Measurements from ENCODE around the gene CMTR1. TPM values are rescaled to one million over a fixed set of nuclear protein-coding genes. Genes with fewer than 3 reads are reported as not detected.
A peak's percentile ranks its signal among the peaks of the same experiment; 100 is the strongest.
"Not testable (repeated sequence)": the region's sequence is repeated elsewhere in the genome, so short reads cannot be mapped to it uniquely, and the experiment has no call there.

Gene CMTR1
- total and polyA plus RNA-seq, 4 donors = 7.8 to 43.1 (median 32.6) TPM

GRCh38 chr6:37499433-37500293, 66.6 kb downstream of the CMTR1 start, which contains the start of gene CCDC167:
Gene CCDC167, minus strand, starts transcription at chr6:37499893. Its CDS starts 30 bp downstream, at chr6:37499863.
- DNase-seq (peak; percentile 97 to 98), ATAC-seq (ENCODE audit: low FRiP score) (peak; percentile 97)
- H3K4me3 ChIP-seq (ENCODE audit: low read length in 2 of 2) = peak within 1 kb of the TSS; percentile 37 to 48
- no peaks in the 10 kb centered on the region for H3K27me3 ChIP-seq (ENCODE audit: control insufficient read depth in 1 of 2, insufficient read depth in 2 of 2, low read length in 1 of 2)
- intact Hi-C loops (cut with DNase I) = no loop called here
- WGBS, 2 donors = 1% methylated on average over 38 of the region's 38 CpGs
- no peak within 1 kb of the TSS for H3K27ac ChIP-seq (ENCODE audit: low read depth in 1 of 2, low read length in 2 of 2)
- no peaks in the 10 kb centered on the region for H3K4me1 ChIP-seq (ENCODE audit: control insufficient read depth in 1 of 2, insufficient read depth in 2 of 2, low read length in 2 of 2)
- no peaks in the 10 kb centered on the region for H3K36me3 ChIP-seq (ENCODE audit: control insufficient read depth in 1 of 2, insufficient read depth in 2 of 2, low read length in 1 of 2)
- H3K9me3 ChIP-seq (ENCODE audit: control insufficient read depth, low read length) = no peaks in the 10 kb centered on the region

- intact Hi-C loops (cut with DNase I) = no loop called here
- DNase-seq (no peak), ATAC-seq (ENCODE audit: low FRiP score) (no peak)
- Histone ChIP-seq H3K36me3 (ENCODE audit: control insufficient read depth in 1 of 2, insufficient read depth in 2 of 2, low read length in 1 of 2) (no peaks in the 10 kb centered on the region), H3K9me3 (ENCODE audit: control insufficient read depth, low read length) (no peaks in the 10 kb centered on the region), H3K4me1 (ENCODE audit: control insufficient read depth in 1 of 2, insufficient read depth in 2 of 2, low read length in 2 of 2) (no peaks in the 10 kb centered on the region), H3K4me3 (ENCODE audit: low read length in 2 of 2) (peak overlapping the region in 1 of 2 donors; percentile 37), H3K27me3 (ENCODE audit: control insufficient read depth in 1 of 2, insufficient read depth in 2 of 2, low read length in 1 of 2) (no peaks in the 10 kb centered on the region), H3K27ac (ENCODE audit: low read depth in 1 of 2, low read length in 2 of 2) (no peak overlapping the region)
- 72 to 76% methylated on average over 4 of the region's 4 CpGs for WGBS, 2 donors
These were observed 67.2 kb downstream of the CMTR1 start for GRCh38 chr6:37500294-37500608.

- ATAC-seq (ENCODE audit: low FRiP score); H3K4me3 ChIP-seq (ENCODE audit: low read length in 2 of 2); H3K27ac ChIP-seq (ENCODE audit: low read depth in 1 of 2, low read length in 2 of 2); DNase-seq; intact Hi-C loops (cut with DNase I); H3K4me1 ChIP-seq (ENCODE audit: control insufficient read depth in 1 of 2, insufficient read depth in 2 of 2, low read length in 2 of 2); H3K9me3 ChIP-seq (ENCODE audit: control insufficient read depth, low read length); H3K36me3 ChIP-seq (ENCODE audit: control insufficient read depth in 1 of 2, insufficient read depth in 2 of 2, low read length in 1 of 2); H3K27me3 ChIP-seq (ENCODE audit: control insufficient read depth in 1 of 2, insufficient read depth in 2 of 2, low read length in 1 of 2): not testable (repeated sequence)
- WGBS, 2 donors = 95 to 96% methylated on average over 6 of the region's 6 CpGs
These were observed 67.9 kb downstream of the CMTR1 start for GRCh38 chr6:37500904-37501303.

- intact Hi-C loops (cut with DNase I) = no loop called here
- no peaks in the 10 kb centered on the region for H3K9me3 ChIP-seq (ENCODE audit: control insufficient read depth, low read length)
- 83 to 89% methylated on average over 10 of the region's 10 CpGs for WGBS, 2 donors
- ATAC-seq (ENCODE audit: low FRiP score) = no peak
- H3K4me1 ChIP-seq (ENCODE audit: control insufficient read depth in 1 of 2, insufficient read depth in 2 of 2, low read length in 2 of 2) = no peaks in the 10 kb centered on the region
- H3K36me3 ChIP-seq (ENCODE audit: control insufficient read depth in 1 of 2, insufficient read depth in 2 of 2, low read length in 1 of 2) = no peaks in the 10 kb centered on the region
- no peaks in the 10 kb centered on the region for H3K27me3 ChIP-seq (ENCODE audit: control insufficient read depth in 1 of 2, insufficient read depth in 2 of 2, low read length in 1 of 2)
- peak in 1 of 2 donors; percentile 31 for DNase-seq
- no peak overlapping the region for H3K4me3 ChIP-seq (ENCODE audit: low read length in 2 of 2)
- no peak overlapping the region for H3K27ac ChIP-seq (ENCODE audit: low read depth in 1 of 2, low read length in 2 of 2)
These were observed 68.8 kb downstream of the CMTR1 start for GRCh38 chr6:37501632-37502491.

GRCh38 chr6:37502703-37503291, 69.8 kb downstream of the CMTR1 start:
- Histone ChIP-seq H3K36me3 (ENCODE audit: control insufficient read depth in 1 of 2, insufficient read depth in 2 of 2, low read length in 1 of 2) (no peaks in the 10 kb centered on the region), H3K27me3 (ENCODE audit: control insufficient read depth in 1 of 2, insufficient read depth in 2 of 2, low read length in 1 of 2) (no peaks in the 10 kb centered on the region), H3K27ac (ENCODE audit: low read depth in 1 of 2, low read length in 2 of 2) (no peak overlapping the region), H3K9me3 (ENCODE audit: control insufficient read depth, low read length) (no peaks in the 10 kb centered on the region), H3K4me3 (ENCODE audit: low read length in 2 of 2) (no peak overlapping the region), H3K4me1 (ENCODE audit: control insufficient read depth in 1 of 2, insufficient read depth in 2 of 2, low read length in 2 of 2) (no peaks in the 10 kb centered on the region)
- intact Hi-C loops (cut with DNase I) = no loop called here
- 79 to 87% methylated on average over 7 of the region's 7 CpGs for WGBS, 2 donors
- DNase-seq = no peak
- ATAC-seq (ENCODE audit: low FRiP score) = no peak

GRCh38 chr6:37503309-37503965, 70.4 kb downstream of the CMTR1 start:
- no peak for DNase-seq
- no peaks in the 10 kb centered on the region for H3K27me3 ChIP-seq (ENCODE audit: control insufficient read depth in 1 of 2, insufficient read depth in 2 of 2, low read length in 1 of 2)
- intact Hi-C loops (cut with DNase I) = no loop called here
- H3K27ac ChIP-seq (ENCODE audit: low read depth in 1 of 2, low read length in 2 of 2) = no peak overlapping the region
- H3K36me3 ChIP-seq (ENCODE audit: control insufficient read depth in 1 of 2, insufficient read depth in 2 of 2, low read length in 1 of 2) = no peaks in the 10 kb centered on the region
- WGBS, 2 donors = 76% methylated on average over 7 of the region's 7 CpGs
- H3K4me3 ChIP-seq (ENCODE audit: low read length in 2 of 2) = no peak overlapping the region
- no peak for ATAC-seq (ENCODE audit: low FRiP score)
- H3K9me3 ChIP-seq (ENCODE audit: control insufficient read depth, low read length) = no peaks in the 10 kb centered on the region
- no peaks in the 10 kb centered on the region for H3K4me1 ChIP-seq (ENCODE audit: control insufficient read depth in 1 of 2, insufficient read depth in 2 of 2, low read length in 2 of 2)

GRCh38 chr6:37504024-37504423, 71.0 kb downstream of the CMTR1 start:
- no peak overlapping the region for H3K27ac ChIP-seq (ENCODE audit: low read depth in 1 of 2, low read length in 2 of 2)
- H3K27me3 ChIP-seq (ENCODE audit: control insufficient read depth in 1 of 2, insufficient read depth in 2 of 2, low read length in 1 of 2) = no peaks in the 10 kb centered on the region
- H3K4me3 ChIP-seq (ENCODE audit: low read length in 2 of 2) = no peak overlapping the region
- 41 to 62% methylated on average over 2 of the region's 2 CpGs for WGBS, 2 donors
- no peaks in the 10 kb centered on the region for H3K9me3 ChIP-seq (ENCODE audit: control insufficient read depth, low read length)
- no peak for ATAC-seq (ENCODE audit: low FRiP score)
- intact Hi-C loops (cut with DNase I) = no loop called here
- DNase-seq = no peak
- H3K4me1 ChIP-seq (ENCODE audit: control insufficient read depth in 1 of 2, insufficient read depth in 2 of 2, low read length in 2 of 2) = no peaks in the 10 kb centered on the region
- no peaks in the 10 kb centered on the region for H3K36me3 ChIP-seq (ENCODE audit: control insufficient read depth in 1 of 2, insufficient read depth in 2 of 2, low read length in 1 of 2)

GRCh38 chr6:37506479-37506878, 73.5 kb downstream of the CMTR1 start:
- 80 to 95% methylated on average over 4 of the region's 4 CpGs for WGBS, 2 donors

More at GRCh38 chr6:37506479-37506878, 73.5 kb downstream of the CMTR1 start:
- Histone ChIP-seq H3K27me3 (ENCODE audit: control insufficient read depth in 1 of 2, insufficient read depth in 2 of 2, low read length in 1 of 2) (no peaks in the 10 kb centered on the region), H3K4me1 (ENCODE audit: control insufficient read depth in 1 of 2, insufficient read depth in 2 of 2, low read length in 2 of 2) (no peaks in the 10 kb centered on the region), H3K36me3 (ENCODE audit: control insufficient read depth in 1 of 2, insufficient read depth in 2 of 2, low read length in 1 of 2) (no peaks in the 10 kb centered on the region), H3K27ac (ENCODE audit: low read depth in 1 of 2, low read length in 2 of 2) (no peak overlapping the region), H3K4me3 (ENCODE audit: low read length in 2 of 2) (no peak overlapping the region), H3K9me3 (ENCODE audit: control insufficient read depth, low read length) (no peaks in the 10 kb centered on the region)
- intact Hi-C loops (cut with DNase I) = no loop called here
- DNase-seq = no peak
- no peak for ATAC-seq (ENCODE audit: low FRiP score)

Measured in aorta (tissue), 5 donors.